HG03378 (cell line): ENCODE results near the gene RAPGEF4.
"Not testable (repeated sequence)": the region's sequence is repeated elsewhere in the genome, so short reads cannot be mapped to it uniquely, and the experiment has no call there.

Experiments used
- ATAC-seq: cut with Tn5 transposase; IDR thresholded peaks from one replicate; pipeline ENCODE4 v1.9.1; 2021; ENCODE audit warnings: mild to moderate bottlenecking, moderate library complexity; ENCODE audit not compliant: unreplicated experiment

The RAPGEF4 gene

GRCh38 chr2:173027181-173028128 is 291.8 kb downstream of the RAPGEF4 start:
- peak; percentile 73 for ATAC-seq

GRCh38 chr2:173028141-173028540 is 292.5 kb downstream of the RAPGEF4 start:
- no peak for ATAC-seq

GRCh38 chr2:173028671-173029070 is 293.0 kb downstream of the RAPGEF4 start:
- no peak for ATAC-seq

GRCh38 chr2:173030561-173031490 is 295.2 kb downstream of the RAPGEF4 start:
- ATAC-seq = no peak

- no peak for ATAC-seq
These were observed 296.4 kb downstream of the RAPGEF4 start for GRCh38 chr2:173032032-173032431.

GRCh38 chr2:173033084-173033483 is 297.4 kb downstream of the RAPGEF4 start:
- no peak for ATAC-seq

GRCh38 chr2:173034143-173034542 is 298.5 kb downstream of the RAPGEF4 start:
- ATAC-seq = no peak

GRCh38 chr2:173037245-173038120 is 301.8 kb downstream of the RAPGEF4 start:
- no peak for ATAC-seq

- ATAC-seq = not testable (repeated sequence)
These were observed 302.6 kb downstream of the RAPGEF4 start for GRCh38 chr2:173038257-173038656.

GRCh38 chr2:173040729-173041128 is 305.1 kb downstream of the RAPGEF4 start:
- ATAC-seq = no peak

- ATAC-seq = no peak
These were observed 307.8 kb downstream of the RAPGEF4 start for GRCh38 chr2:173043476-173043875.

- no peak for ATAC-seq
These were observed 308.4 kb downstream of the RAPGEF4 start for GRCh38 chr2:173043897-173044519.

GRCh38 chr2:173044686-173045085 is 309.0 kb downstream of the RAPGEF4 start:
- ATAC-seq = no peak

GRCh38 chr2:173045181-173045580 is 309.5 kb downstream of the RAPGEF4 start:
- no peak for ATAC-seq

- no peak for ATAC-seq
These were observed 312.9 kb downstream of the RAPGEF4 start for GRCh38 chr2:173048522-173048896.

- ATAC-seq = peak; percentile 93
These were observed 313.4 kb downstream of the RAPGEF4 start for GRCh38 chr2:173048897-173049661.

GRCh38 chr2:173049831-173050230 is 314.2 kb downstream of the RAPGEF4 start:
- no peak for ATAC-seq

GRCh38 chr2:173050684-173051083 is 315.0 kb downstream of the RAPGEF4 start:
- no peak for ATAC-seq

- ATAC-seq = no peak
These were observed 316.0 kb downstream of the RAPGEF4 start for GRCh38 chr2:173051463-173052215.
